CD4-positive, alpha-beta T cell (primary cell): ENCODE data around the gene ITGB6. TPM values are rescaled to one million over a fixed set of nuclear protein-coding genes. Genes with fewer than 3 reads are reported as not detected.

Experiments used
- ATAC-seq: fragments of 200-7000 bp; cut with Tn5 transposase; one replicate; pipeline ENCODE4 v1.10.0; 2022; ENCODE audit warnings: mild to moderate bottlenecking; ENCODE audit not compliant: poor library complexity
- CTCF ChIA-PET: fragments of 350-600 bp; sonication (Branson Sonifier 250); formaldehyde crosslinking; loops from one replicate; lab custom pipeline; 2021; ENCODE audit warnings: antibody characterized with exemption, inconsistent platforms; lab: Charles Lee
- POLR2A ChIA-PET: fragments of 350-600 bp; sonication (Branson Sonifier 250); formaldehyde crosslinking; loops from one replicate; lab custom pipeline; 2021; ENCODE audit warnings: antibody characterized with exemption, inconsistent platforms; lab: Charles Lee
- DNase-seq, 14 experiments: peaks; one replicate each; pipeline ENCODE4 v3.0.0-alpha.2; 2013 to 2020; ENCODE audit warnings: mixed read lengths in 2 of 14
- H3K27ac ChIP-seq, 2 donors: one replicate each; pipeline versions ENCODE4 v1.5.1 to v1.7.0; 2013; ENCODE audit warnings: low read length in 2 of 2, low read depth in 1 of 2, mild to moderate bottlenecking in 1 of 2
- H3K27me3 ChIP-seq, 2 experiments: 1 replicate in 1 of 2; 2 replicates in 1 of 2; pipeline versions ENCODE4 v1.6.1 to v1.7.0; 2013; ENCODE audit warnings: low read length in 2 of 2, control low read depth in 1 of 2, mild to moderate bottlenecking in 1 of 2, moderate library complexity in 1 of 2; ENCODE audit not compliant: insufficient read depth in 2 of 2, control insufficient read depth in 1 of 2
- H3K36me3 ChIP-seq: one replicate; pipeline ENCODE4 v1.6.1; 2013; ENCODE audit warnings: low read length, control low read depth; ENCODE audit not compliant: insufficient read depth
- H3K4me1 ChIP-seq: one replicate; pipeline ENCODE4 v1.6.1; 2013; ENCODE audit warnings: low read length, control low read depth; ENCODE audit not compliant: insufficient read depth
- H3K4me3 ChIP-seq: one replicate; pipeline ENCODE4 v1.5.1; 2013; ENCODE audit warnings: mild to moderate bottlenecking, low read length, moderate library complexity
- H3K9me3 ChIP-seq, 2 experiments: 1 replicate in 1 of 2; 2 replicates in 1 of 2; pipeline versions ENCODE4 v1.6.1 to v1.7.0; 2013; ENCODE audit warnings: low read length in 2 of 2, mild to moderate bottlenecking in 2 of 2, control low read depth in 1 of 2, moderate library complexity in 1 of 2; ENCODE audit not compliant: control insufficient read depth in 1 of 2, insufficient read depth in 1 of 2
- H3K27ac Mint-ChIP-seq: one replicate; pipeline ENCODE4 v1.8.0; 2020; ENCODE audit warnings: mixed read lengths
- H3K27me3 Mint-ChIP-seq: one replicate; pipeline ENCODE4 v1.8.0; 2021; ENCODE audit warnings: mixed read lengths
- H3K36me3 Mint-ChIP-seq: one replicate; pipeline ENCODE4 v1.8.0; 2021; ENCODE audit warnings: low read depth, mixed read lengths
- H3K4me1 Mint-ChIP-seq: one replicate; pipeline ENCODE4 v1.8.0; 2021; ENCODE audit warnings: low read depth, mixed read lengths
- H3K4me3 Mint-ChIP-seq: one replicate; pipeline ENCODE4 v1.8.0; 2020; ENCODE audit warnings: mild to moderate bottlenecking, mixed read lengths
- H3K9me3 Mint-ChIP-seq: one replicate; pipeline ENCODE4 v1.8.0; 2020; ENCODE audit warnings: mixed read lengths
- CTCF ChIP-seq: fragments of 200-600 bp; IDR thresholded peaks from one replicate; pipeline ENCODE4 v1.8.0; 2022; ENCODE audit warnings: antibody characterized with exemption, mild to moderate bottlenecking
- intact Hi-C, 2 experiments: fragments of 100-400 bp; cut with DNase I in 1 of 2; cut with micrococcal nuclease in 1 of 2; formaldehyde crosslinking; loops; one replicate each; pipeline versions ENCODE4 v1.15.1 to v1.9.0; 2023 to 2025; cut with DNase I, micrococcal nuclease
- total RNA-seq, 174 experiments: library from RNA in 2 of 174; stranded (reverse) in 2 of 174; gene quantifications; one replicate each; pipeline ENCODE4 v1.2.3 and lab custom pipeline; 2021 to 2026

The ITGB6 gene
- total RNA-seq, 2 experiments from 2014 or later: not detected

- intact Hi-C loops: no loop called here
- ChIA-PET CTCF (no interaction called here), POLR2A (no interaction called here)
- Histone ChIP-seq H3K9me3 (no peaks in the 10 kb centered on the region), H3K36me3 (no peaks in the 10 kb centered on the region), H3K27ac (no peak overlapping the region), H3K4me3 (no peak overlapping the region), H3K27me3 (no peaks in the 10 kb centered on the region), H3K4me1 (peaks cover 12% of the 10 kb centered on the region)
- Mint-ChIP-seq H3K4me3 (no peak overlapping the region), H3K27ac (no peak overlapping the region), H3K4me1 (peaks cover 33% of the 10 kb centered on the region), H3K9me3 (no peaks in the 10 kb centered on the region), H3K36me3 (no peaks in the 10 kb centered on the region), H3K27me3 (no peaks in the 10 kb centered on the region)
- TF ChIP-seq CTCF: no peak
- no peak for DNase-seq
- no peak for ATAC-seq
Measured at GRCh38 chr2:160221391-160222276, 21.6 kb upstream of the ITGB6 start.

- Histone ChIP-seq H3K4me3 (no peak overlapping the region), H3K4me1 (peaks cover 12% of the 10 kb centered on the region), H3K27ac (no peak overlapping the region), H3K9me3 (no peaks in the 10 kb centered on the region), H3K36me3 (no peaks in the 10 kb centered on the region), H3K27me3 (no peaks in the 10 kb centered on the region)
- Mint-ChIP-seq H3K27ac (no peak overlapping the region), H3K36me3 (no peaks in the 10 kb centered on the region), H3K9me3 (no peaks in the 10 kb centered on the region), H3K4me1 (peaks cover 33% of the 10 kb centered on the region), H3K4me3 (no peak overlapping the region), H3K27me3 (no peaks in the 10 kb centered on the region)
- CTCF ChIA-PET: no interaction called here
- ATAC-seq (no peak), DNase-seq (no peak)
- POLR2A ChIA-PET: no interaction called here
- no peak for TF ChIP-seq CTCF
- intact Hi-C loops: no loop called here
Measured at GRCh38 chr2:160220545-160221009, 20.5 kb upstream of the ITGB6 start.

- H3K4me1 Mint-ChIP-seq: peaks cover 28% of the 10 kb centered on the region
Measured at GRCh38 chr2:160220026-160220425, 20.0 kb upstream of the ITGB6 start.

More at GRCh38 chr2:160220026-160220425, 20.0 kb upstream of the ITGB6 start:
- Mint-ChIP-seq H3K27me3 (no peaks in the 10 kb centered on the region), H3K9me3 (no peaks in the 10 kb centered on the region), H3K36me3 (no peaks in the 10 kb centered on the region), H3K27ac (no peak overlapping the region), H3K4me3 (no peak overlapping the region)
- intact Hi-C loops: no loop called here
- peaks cover 12% of the 10 kb centered on the region for H3K4me1 ChIP-seq
- no peak overlapping the region for H3K27ac ChIP-seq
- H3K27me3 ChIP-seq: no peaks in the 10 kb centered on the region
- no peak for DNase-seq
- H3K4me3 ChIP-seq: no peak overlapping the region
- CTCF ChIA-PET: no interaction called here
- POLR2A ChIA-PET: no interaction called here
- no peak for ATAC-seq
- no peaks in the 10 kb centered on the region for H3K9me3 ChIP-seq
- no peak for TF ChIP-seq CTCF
- H3K36me3 ChIP-seq: no peaks in the 10 kb centered on the region
